AML-193 (cell line): ENCODE measurements around the gene MCF2L2.

Experiments used
- DNase-seq, 2 experiments: peaks; one replicate each; lab custom pipeline; 2025; lab: John Stamatoyannopoulos, UW

Gene MCF2L2

DNA sequence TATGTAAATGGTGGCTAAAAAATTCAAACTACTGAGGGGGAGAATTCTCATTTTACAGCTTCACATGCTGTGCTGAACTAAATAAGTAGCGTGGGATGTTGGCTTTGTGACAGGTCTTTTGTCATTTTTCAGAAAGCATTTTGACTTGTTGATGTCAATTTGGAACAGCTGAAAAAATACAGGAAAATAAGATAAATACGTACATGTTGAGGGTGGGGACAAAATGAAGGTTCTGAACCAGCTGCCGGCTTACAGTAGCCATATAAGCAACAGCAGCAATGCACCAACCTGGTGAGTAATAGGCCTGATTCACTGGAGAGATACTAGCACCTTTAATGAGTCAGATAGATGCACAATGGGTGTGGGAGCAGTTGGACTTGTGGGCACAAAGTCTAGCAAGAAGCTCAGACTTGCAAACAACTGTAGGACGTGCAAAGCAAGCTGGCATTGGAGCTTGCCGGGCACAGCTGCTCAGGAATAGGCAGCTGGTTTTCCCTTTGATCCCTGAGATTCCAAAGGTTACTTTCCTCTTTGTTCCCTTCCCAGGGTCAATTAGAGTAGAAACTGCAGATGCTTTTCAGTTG lies 162.5 kb downstream of the MCF2L2 start:
- no peak for DNase-seq

GRCh38 chr3:183265157-183265642 lies 163.2 kb downstream of the MCF2L2 start:
- no peak for DNase-seq

GRCh38 chr3:183264268-183264667 lies 164.2 kb downstream of the MCF2L2 start:
- DNase-seq: no peak

GRCh38 chr3:183262875-183263378 lies 165.5 kb downstream of the MCF2L2 start:
- no peak for DNase-seq

GRCh38 chr3:183261151-183261724 lies 167.2 kb downstream of the MCF2L2 start:
- DNase-seq: no peak

DNA sequence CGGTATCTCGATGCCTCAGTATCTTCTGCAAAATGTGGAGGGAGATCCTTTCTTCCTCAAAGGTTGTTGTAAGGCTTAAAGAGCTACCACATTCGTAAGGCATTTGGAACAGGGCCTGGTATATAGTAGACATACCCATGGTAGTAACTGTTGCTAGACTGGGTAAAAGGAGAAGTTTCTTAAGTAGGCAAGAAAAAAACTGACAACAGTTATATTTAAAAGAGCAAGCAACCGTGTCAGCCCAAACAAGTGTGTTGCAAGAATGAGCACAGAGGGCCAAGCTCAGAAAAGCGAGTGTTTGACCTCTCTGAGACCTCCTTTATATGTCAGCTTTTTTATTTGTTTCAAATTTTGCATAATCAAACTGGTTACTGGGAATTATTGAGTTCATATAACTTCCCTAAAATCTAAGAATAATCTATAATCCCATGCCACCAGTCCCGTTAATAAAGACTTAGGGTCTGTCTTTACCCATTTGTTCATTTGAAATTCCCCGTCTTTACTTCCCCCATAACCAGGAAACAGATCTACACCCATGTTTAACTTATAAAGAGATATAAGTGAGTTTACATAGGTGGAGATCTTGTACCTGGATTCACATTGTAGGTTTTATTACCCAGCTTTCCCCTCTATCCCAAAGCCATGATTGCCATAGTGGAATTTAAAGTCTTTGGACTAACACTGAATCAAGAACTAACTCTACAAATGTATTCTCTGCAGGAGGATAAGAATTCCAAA lies 168.1 kb downstream of the MCF2L2 start:
- DNase-seq: peak; percentile 100

- no peak for DNase-seq
Observed at GRCh38 chr3:183259621-183260020, 168.8 kb downstream of the MCF2L2 start.

DNA sequence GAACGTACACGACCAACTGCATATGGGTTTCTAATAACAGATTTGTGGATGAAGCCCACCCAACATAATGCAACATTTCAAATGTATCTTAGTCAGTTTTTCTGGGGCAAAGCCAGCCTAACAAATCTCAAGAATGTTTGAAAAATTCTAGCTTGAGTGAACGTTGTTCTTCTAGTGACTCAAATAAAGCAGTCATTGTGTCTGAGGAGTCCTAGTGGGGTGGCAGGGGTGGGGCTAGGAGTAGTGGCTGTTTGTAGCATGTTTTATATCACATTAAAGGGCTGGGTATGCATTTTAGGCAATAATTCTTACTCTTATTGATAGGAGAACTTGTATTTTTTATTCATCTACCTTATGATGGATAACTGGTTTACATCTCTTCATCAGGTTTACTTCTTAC lies 169.3 kb downstream of the MCF2L2 start:
- DNase-seq: no peak

- peak; percentile 30 to 34 for DNase-seq
Observed at GRCh38 chr3:183255348-183255730, 173.1 kb downstream of the MCF2L2 start.

DNA sequence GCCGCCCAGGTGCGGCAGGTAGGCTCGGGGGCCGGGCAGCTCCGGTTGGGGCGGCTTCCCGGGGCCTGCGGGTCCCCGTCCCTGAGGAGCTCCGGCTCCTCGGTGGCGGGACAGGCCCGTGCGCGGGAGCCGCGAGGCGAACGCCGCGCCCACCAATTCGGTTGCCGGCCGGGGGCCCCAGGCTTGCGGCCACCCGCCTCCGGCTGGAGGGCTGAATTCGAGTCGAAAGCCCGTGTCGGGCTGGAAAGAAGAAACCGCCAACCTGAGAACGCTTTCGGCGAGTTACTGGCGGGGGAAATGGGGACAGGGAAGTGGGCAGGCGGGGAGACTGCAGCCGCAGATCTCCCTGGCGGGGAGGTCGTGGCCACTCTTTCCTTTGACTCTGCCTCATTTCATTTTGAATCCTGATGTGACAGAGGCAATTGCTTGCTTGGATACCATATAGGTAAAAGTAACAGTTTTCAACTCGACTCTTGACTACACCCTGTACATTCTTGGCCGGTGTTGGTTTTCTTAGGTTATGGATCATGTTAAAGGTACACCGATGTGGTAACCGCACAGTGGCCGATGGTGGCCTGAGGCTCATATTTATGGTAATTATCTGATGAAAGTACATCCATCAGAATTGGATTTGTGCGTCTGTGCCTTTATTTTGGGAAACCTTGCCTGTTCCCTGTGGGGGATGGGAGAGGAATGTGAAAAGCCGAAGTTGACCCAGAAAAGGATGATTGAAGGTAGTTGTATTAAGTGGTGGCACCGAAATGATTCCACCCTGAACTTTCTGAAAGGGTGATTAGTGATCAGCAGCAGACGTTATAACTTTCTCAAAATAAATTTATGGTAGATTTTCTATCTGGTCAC lies 173.7 kb downstream of the MCF2L2 start:
- peak; percentile 53 to 57 for DNase-seq

DNA sequence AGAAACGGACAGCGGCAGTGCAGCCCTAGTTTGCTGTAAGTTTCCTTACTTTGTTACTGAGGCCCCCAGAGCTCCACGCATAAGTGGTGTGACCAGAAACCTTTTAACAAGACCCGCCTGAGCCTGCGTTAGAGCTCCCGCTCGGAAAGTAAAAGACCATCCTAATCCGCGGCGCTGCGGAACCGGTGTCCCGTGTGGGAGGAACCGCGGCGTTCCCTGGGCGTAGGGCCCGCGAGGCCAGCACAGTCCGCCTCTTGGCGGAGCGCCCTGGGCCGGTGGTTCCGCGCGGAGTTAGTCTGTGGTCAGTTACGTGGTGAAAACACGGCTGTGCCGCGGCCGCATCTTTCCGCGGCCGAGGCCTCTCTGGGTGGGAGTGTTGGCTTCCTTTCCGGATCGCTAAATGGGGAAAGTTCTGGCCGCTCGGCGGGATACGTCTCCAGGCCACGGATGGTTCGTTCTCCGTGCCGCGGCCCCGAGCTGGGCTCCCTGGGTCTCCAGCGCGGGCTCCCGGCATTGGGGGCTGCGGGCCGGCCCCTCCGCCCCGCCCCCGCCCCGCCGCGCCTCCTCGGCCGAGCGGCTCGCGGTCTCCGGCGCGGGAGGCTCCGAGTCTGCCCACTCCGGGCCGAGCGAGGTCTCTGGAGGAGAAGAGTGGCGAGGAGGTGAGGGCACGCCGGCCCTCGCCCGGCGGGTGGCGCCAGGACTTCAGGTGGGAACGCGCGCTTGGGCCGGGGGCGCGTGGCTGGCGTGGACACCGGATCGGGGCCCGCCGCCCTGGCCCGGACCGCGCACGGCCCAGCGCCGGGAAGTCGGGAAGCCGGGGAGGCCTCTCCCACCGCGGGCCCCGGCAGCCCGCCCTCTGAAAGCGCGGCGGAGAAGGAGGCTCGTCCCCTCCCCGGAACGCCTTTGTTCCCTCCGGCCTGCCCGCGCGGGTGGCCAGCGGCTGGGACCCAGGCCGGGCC lies 174.6 kb downstream of the MCF2L2 start:
- peak; percentile 45 to 73 for DNase-seq

GRCh38 chr3:183252973-183253527 lies 175.4 kb downstream of the MCF2L2 start, which contains the start of gene B3GNT5:
Gene B3GNT5 (plus strand): TSS chr3:183253253. CDS start chr3:183269799, 16,546 bp downstream.
- peak; percentile 42 to 63 for DNase-seq

DNA sequence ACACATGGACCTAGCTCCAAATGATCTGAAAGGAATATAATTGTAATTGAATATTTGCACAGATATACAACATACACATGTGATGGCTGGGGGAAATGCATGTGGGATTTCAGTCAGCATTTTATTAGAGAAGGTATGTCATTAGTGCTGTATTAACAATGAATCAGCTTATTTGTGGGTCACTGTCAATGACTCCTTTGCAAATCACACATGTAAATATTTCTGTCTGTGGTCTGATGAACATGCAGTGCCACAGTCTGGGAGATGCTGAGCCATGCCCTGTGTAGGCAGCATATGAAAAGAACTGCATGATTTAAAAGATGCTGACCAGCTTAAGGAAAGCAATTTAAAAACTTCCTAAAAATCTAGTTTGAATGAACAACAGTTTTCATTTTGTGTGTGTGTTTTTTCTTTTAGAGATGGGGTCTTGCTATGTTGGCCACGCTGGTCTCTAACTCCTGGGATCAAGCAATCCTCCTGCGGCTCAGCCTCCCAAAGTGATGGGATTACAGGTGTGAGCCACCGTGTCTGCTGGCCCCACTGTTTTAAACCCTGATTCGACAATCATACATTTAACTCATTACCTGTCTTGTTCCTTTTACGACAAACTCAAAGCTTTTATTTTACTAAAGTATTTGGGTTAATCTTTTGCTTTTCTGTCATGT lies 176.2 kb downstream of the MCF2L2 start:
- no peak for DNase-seq

DNA sequence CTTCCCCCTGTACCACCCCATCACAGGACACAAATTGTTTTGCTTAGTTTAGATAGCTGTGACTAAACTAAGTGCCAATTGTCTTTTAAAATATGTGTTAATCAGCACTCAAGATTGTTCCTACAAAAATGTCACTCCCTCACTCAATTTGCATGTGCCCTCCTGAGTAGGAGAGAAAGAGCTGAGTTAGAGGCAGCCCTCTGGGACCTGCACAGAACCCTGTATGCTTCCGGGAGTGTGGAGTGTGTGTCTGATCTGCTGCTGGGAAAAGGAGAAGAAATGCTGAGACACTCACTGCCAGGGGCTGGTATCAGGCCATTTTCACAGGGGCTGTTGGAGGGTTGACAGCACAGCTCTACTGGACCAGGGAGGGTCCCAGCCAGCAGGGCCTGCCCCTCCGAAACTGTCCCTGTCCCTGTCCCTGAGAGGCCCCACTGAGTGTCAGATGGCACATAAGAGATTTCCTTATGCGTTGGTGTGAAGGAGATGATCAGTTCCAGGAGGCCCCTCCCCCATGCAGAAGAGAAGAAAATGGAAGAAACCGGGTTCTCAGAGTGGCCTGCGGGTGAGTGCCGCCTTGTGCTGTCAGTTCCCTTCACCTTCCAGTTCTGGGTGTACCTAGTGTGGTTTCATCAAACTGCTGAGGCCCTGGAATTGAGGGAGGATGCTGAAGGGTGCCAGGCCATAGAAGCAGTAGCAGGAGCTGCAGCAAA lies 179.3 kb downstream of the MCF2L2 start:
- no peak for DNase-seq

DNA sequence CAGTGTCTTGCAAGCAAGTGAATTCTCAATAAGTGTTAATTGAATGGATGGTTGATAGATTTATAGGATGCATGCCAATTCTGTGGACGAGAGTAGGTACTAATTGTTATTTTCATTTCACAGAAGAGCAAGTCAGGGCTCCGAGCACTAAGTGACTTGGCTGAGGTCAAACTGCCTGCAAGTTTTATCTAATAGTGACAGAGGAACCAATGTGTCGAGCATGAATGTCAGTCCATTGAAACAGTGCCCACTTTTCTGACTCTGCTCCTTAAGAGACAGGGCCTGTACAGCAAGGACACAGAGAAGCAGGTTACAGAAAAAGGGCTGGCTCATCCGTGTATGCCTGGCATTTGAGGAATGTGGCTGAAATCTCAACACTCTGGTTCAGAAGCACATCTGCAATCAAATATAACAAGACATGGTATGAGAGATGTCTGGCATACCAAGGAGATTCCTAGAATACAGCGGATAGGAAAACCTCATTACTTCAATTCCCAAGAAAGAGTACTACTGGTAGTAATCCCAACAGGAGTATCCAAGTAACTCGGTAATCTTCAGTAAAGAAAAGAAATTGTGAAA lies 181.3 kb downstream of the MCF2L2 start:
- DNase-seq: no peak

DNA sequence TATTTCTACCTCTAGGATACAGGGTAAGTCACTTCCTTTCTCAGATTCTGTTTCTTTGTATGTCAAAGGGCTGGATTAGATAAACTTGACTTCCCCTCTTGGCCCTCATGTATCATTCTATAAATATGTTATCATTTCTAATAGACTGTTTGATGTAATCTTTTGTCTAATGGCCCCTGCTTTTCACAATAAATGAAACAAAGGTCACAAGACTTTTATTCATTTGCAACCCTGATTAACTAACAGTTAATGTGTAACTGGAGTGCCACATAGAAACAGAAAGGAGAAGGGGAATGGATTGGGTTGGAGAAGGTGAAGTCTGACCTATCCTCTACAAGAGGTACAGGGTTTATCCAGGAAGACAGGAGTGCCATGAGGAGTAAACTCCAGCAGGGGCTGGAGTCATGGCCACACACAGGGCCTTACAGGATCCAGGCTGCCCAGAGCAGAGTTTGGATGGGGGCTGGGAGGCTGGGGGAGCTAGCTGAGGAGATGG lies 183.4 kb downstream of the MCF2L2 start:
- DNase-seq: peak in 1 of 2 experiments; percentile 49

- peak; percentile 95 to 97 for DNase-seq
Observed at GRCh38 chr3:183244219-183244618, 184.2 kb downstream of the MCF2L2 start.

DNA sequence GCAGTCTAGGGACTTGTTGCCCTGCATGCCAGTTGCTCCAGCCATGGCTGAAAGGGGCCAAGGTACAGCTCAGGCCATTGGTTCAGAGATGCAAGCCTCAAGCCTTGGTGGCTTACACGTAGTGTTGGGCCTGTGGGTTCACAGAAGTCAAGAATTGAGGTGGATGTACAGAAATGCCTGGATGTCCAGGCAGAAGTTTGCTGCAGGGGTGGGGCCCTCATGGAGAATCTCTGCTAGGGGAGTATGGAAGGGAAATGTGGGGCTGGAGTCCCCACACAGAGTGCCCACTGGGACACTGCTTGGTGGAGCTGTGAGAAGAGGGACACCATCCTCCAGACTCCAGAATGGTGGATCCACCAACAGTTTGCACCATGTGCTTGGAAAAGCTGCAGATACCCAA lies 186.0 kb downstream of the MCF2L2 start:
- no peak for DNase-seq

DNA sequence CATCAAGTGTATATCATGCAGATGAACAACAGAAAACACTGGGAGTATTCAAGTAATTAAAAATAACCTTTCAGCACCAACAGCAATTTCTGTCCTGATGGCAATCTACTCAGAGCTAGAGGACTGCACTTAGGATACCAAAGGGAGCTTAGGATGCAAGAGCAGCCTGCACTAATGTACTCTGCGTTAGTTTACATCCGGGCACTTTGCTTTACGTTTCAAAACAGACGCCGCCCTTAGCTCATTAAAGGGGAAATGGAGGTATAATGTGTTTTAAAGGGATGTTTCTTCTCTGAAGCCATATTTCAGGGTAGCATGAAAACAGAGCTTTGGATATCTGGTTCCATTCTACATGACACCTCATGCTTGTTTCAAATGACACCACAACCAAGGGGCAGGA lies 189.4 kb downstream of the MCF2L2 start:
- DNase-seq: no peak
